Gastroesophageal sphincter (tissue), 4 donors: ENCODE results near the gene ABCA1. TPM values are rescaled to one million over a fixed set of nuclear protein-coding genes. Genes with fewer than 3 reads are reported as not detected.
A peak's percentile ranks its signal among the peaks of the same experiment; 100 is the strongest.

Experiments used
- ATAC-seq: fragments of 150-250 bp; one replicate; pipeline ENCODE4 v1.9.1; 2016; ENCODE audit warnings: mild to moderate bottlenecking, moderate library complexity
- H3K27ac ChIP-seq, 4 donors: fragments of 200-600 bp; sonication (generic) in 3 of 4; 1 replicate in 3 of 4; 2 replicates in 1 of 4; pipeline ENCODE4 v1.5.1; 2016 to 2019
- H3K27me3 ChIP-seq: fragments of 200-600 bp; sonication (generic); one replicate; pipeline ENCODE4 v1.5.1; 2019
- H3K36me3 ChIP-seq, 2 donors: fragments of 200-600 bp; sonication (generic); one replicate each; pipeline ENCODE4 v1.5.1; 2019; ENCODE audit warnings: control low read depth in 1 of 2
- H3K4me1 ChIP-seq, 3 donors: fragments of 200-600 bp; sonication (generic); 1 replicate in 2 of 3; 2 replicates in 1 of 3; pipeline ENCODE4 v1.5.1; 2016 to 2019; ENCODE audit warnings: control low read depth in 2 of 3
- H3K4me3 ChIP-seq, 2 donors: fragments of 200-600 bp; sonication (generic); one replicate each; pipeline ENCODE4 v1.5.1; 2019; ENCODE audit warnings: mild to moderate bottlenecking in 1 of 2, moderate library complexity in 1 of 2
- H3K9me3 ChIP-seq, 3 donors: fragments of 200-600 bp; sonication (generic); one replicate each; pipeline ENCODE4 v1.5.1; 2017 to 2019; ENCODE audit warnings: control low read depth in 2 of 3
- CTCF ChIP-seq, 4 experiments: fragments of 200-600 bp in 2 of 4; fragments of 450-650 bp in 2 of 4; sonication (generic) in 1 of 4; IDR thresholded peaks; one replicate each; pipeline ENCODE4 v1.5.1; 2017 to 2019; ENCODE audit warnings: antibody characterized with exemption in 4 of 4, mild to moderate bottlenecking in 2 of 4, moderate library complexity in 2 of 4
- EP300 ChIP-seq: sonication (generic); formaldehyde crosslinking; IDR thresholded peaks from one replicate; pipeline ENCODE4 v1.6.1; 2017; ENCODE audit warnings: antibody characterized with exemption, mild to moderate bottlenecking
- POLR2A ChIP-seq, 2 donors: fragments of 450-650 bp; IDR thresholded peaks; one replicate each; pipeline ENCODE4 v1.6.1; 2017; ENCODE audit warnings: antibody characterized with exemption in 2 of 2, mild to moderate bottlenecking in 2 of 2, moderate library complexity in 1 of 2
- POLR2AphosphoS5 ChIP-seq: sonication (generic); formaldehyde crosslinking; IDR thresholded peaks from one replicate; pipeline ENCODE4 v1.6.1; 2017; ENCODE audit warnings: antibody characterized with exemption
- WGBS, 2 donors: methylation state at CpG; one replicate each; pipeline ENCODE4 v1.1.5; 2018; ENCODE audit warnings: low coverage in 1 of 2; 5-methylcytosine and 5-hydroxymethylcytosine counted together
- total RNA-seq, 4 donors: library from RNA; depleted of rRNA; stranded (reverse); fragments of >200 nt; gene quantifications; one replicate each; pipeline ENCODE4 v1.1.0, GENCODE V29; 2016

The ABCA1 gene
- total RNA-seq, 4 donors from 2014 or later: 46.2 to 91.5 (median 64.9) TPM

GRCh38 chr9:104842698-104843097 lies 85.3 kb downstream of the ABCA1 start:
- no peak for ATAC-seq
- peaks cover 0 to 87% of the 10 kb centered on the region in 2 donors for H3K36me3 ChIP-seq
- 95 to 100% methylated on average over 2 of the region's 2 CpGs for WGBS, 2 donors
- H3K27ac ChIP-seq: no peak overlapping the region
- H3K27me3 ChIP-seq: no peaks in the 10 kb centered on the region
- peaks cover 0 to 9% (median 0%) of the 10 kb centered on the region in 3 donors for H3K4me1 ChIP-seq
- no peak for TF ChIP-seq CTCF (IDR thresholded peaks at IDR 0.05)
- TF ChIP-seq EP300: no peak
- no peak for TF ChIP-seq POLR2AphosphoS5
- TF ChIP-seq POLR2A (IDR thresholded peaks at IDR 0.05): no peak
- H3K4me3 ChIP-seq: no peak overlapping the region
- H3K9me3 ChIP-seq: no peaks in the 10 kb centered on the region

- no peak for TF ChIP-seq CTCF (IDR thresholded peaks at IDR 0.05)
- peak; percentile 79 for TF ChIP-seq POLR2AphosphoS5
- TF ChIP-seq POLR2A (IDR thresholded peaks at IDR 0.05): no peak
- no peak for TF ChIP-seq EP300
- Histone ChIP-seq H3K9me3 (no peaks in the 10 kb centered on the region), H3K36me3 (peaks cover 0 to 97% of the 10 kb centered on the region in 2 donors), H3K4me1 (peaks cover 0 to 13% (median 0%) of the 10 kb centered on the region in 3 donors), H3K27ac (no peak overlapping the region), H3K27me3 (no peaks in the 10 kb centered on the region), H3K4me3 (no peak overlapping the region)
- ATAC-seq: peak; percentile 63
- WGBS, 2 donors: 69 to 86% methylated on average over 2 to 4 of the region's 7 CpGs
These were observed 86.3 kb downstream of the ABCA1 start for GRCh38 chr9:104841601-104842141.

GRCh38 chr9:104838958-104839357 lies 89.0 kb downstream of the ABCA1 start:
- H3K27me3 ChIP-seq: no peaks in the 10 kb centered on the region
- no peak overlapping the region for H3K4me3 ChIP-seq
- H3K27ac ChIP-seq: no peak overlapping the region
- peaks cover 0 to 22% (median 0%) of the 10 kb centered on the region in 3 donors for H3K4me1 ChIP-seq
- ATAC-seq: no peak
- H3K9me3 ChIP-seq: no peaks in the 10 kb centered on the region
- 84 to 85% methylated on average over 5 of the region's 5 CpGs for WGBS, 2 donors
- H3K36me3 ChIP-seq: peaks cover 4 to 97% of the 10 kb centered on the region in 2 donors
- no peak for TF ChIP-seq POLR2AphosphoS5
- TF ChIP-seq POLR2A (IDR thresholded peaks at IDR 0.05): no peak
- TF ChIP-seq CTCF (IDR thresholded peaks at IDR 0.05): no peak
- no peak for TF ChIP-seq EP300

- Histone ChIP-seq H3K27me3 (no peaks in the 10 kb centered on the region), H3K36me3 (peaks cover 4 to 97% of the 10 kb centered on the region in 2 donors), H3K27ac (peak overlapping the region in 1 of 4 donors; percentile 14), H3K4me3 (no peak overlapping the region), H3K9me3 (no peaks in the 10 kb centered on the region), H3K4me1 (peaks cover 0 to 14% (median 0%) of the 10 kb centered on the region in 3 donors)
- 97% methylated on average over 4 of the region's 4 CpGs; no CpG with 5 or more reads in 1 of the 2 donors for WGBS, 2 donors
- no peak for TF ChIP-seq POLR2A (IDR thresholded peaks at IDR 0.05)
- no peak for TF ChIP-seq CTCF (IDR thresholded peaks at IDR 0.05)
- TF ChIP-seq POLR2AphosphoS5: no peak
- TF ChIP-seq EP300: no peak
- no peak for ATAC-seq
These were observed 91.2 kb downstream of the ABCA1 start for GRCh38 chr9:104836767-104837166.

GRCh38 chr9:104836235-104836634 lies 91.7 kb downstream of the ABCA1 start:
- Histone ChIP-seq H3K4me3 (no peak overlapping the region), H3K36me3 (peaks cover 4 to 97% of the 10 kb centered on the region in 2 donors), H3K27me3 (no peaks in the 10 kb centered on the region), H3K9me3 (no peaks in the 10 kb centered on the region), H3K4me1 (peaks cover 0 to 12% (median 0%) of the 10 kb centered on the region in 3 donors), H3K27ac (peak overlapping the region in 1 of 4 donors; percentile 14)
- ATAC-seq: no peak
- TF ChIP-seq CTCF (IDR thresholded peaks at IDR 0.05) (no peak), POLR2AphosphoS5 (no peak), EP300 (no peak), POLR2A (IDR thresholded peaks at IDR 0.05) (no peak)
- WGBS, 2 donors: 40 to 80% methylated on average over 1 of the region's 1 CpG
